GM18498 (cell line): ENCODE data around the gene CCR6.

Experiments
- ATAC-seq: cut with Tn5 transposase; IDR thresholded peaks from one replicate; pipeline ENCODE4 v1.9.1; 2021; ENCODE audit warnings: mild to moderate bottlenecking, moderate library complexity; ENCODE audit not compliant: unreplicated experiment

The CCR6 gene

DNA sequence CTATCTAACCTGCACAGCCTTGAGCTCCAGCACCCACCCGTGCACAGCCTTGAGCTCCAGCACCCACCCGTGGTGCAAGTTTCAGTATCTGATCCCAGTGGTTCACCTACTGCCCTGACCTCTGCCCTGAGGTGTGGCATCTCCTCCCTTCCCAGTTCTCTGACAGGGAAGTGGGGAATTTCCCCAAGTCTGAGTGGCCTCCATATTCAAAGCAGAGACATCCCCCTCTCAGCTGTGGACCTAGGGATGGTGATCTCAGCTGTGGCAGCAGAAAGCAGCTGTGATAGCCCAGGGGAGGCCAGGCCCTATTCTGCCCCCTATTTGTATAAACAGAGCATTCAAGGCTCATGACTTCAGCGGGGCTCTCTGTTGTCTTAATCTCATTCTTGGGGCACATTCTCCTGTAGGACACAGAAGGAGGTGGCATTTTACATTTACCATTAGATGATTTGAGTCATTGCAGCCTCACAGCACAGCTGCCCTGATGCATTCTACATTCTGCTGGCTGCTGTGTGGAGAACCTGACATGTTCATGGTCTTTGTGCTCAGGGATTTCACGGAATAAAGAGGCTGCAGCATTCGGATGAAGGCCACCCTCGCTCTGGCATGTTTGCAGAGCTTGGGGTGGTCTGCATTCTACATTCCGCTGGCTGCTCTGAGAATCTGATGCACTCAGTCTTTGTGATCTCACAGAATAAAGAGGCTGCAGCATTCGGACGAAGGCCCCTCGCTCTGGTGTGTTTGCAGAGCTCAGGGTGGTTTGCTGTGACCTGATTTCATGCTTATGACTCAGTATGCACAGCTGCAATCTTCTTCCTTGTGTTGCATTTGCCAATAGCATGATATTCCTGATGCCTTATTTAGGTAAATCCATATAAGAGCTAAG is 17.9 kb downstream of the CCR6 start:
- ATAC-seq: peak; percentile 50

DNA sequence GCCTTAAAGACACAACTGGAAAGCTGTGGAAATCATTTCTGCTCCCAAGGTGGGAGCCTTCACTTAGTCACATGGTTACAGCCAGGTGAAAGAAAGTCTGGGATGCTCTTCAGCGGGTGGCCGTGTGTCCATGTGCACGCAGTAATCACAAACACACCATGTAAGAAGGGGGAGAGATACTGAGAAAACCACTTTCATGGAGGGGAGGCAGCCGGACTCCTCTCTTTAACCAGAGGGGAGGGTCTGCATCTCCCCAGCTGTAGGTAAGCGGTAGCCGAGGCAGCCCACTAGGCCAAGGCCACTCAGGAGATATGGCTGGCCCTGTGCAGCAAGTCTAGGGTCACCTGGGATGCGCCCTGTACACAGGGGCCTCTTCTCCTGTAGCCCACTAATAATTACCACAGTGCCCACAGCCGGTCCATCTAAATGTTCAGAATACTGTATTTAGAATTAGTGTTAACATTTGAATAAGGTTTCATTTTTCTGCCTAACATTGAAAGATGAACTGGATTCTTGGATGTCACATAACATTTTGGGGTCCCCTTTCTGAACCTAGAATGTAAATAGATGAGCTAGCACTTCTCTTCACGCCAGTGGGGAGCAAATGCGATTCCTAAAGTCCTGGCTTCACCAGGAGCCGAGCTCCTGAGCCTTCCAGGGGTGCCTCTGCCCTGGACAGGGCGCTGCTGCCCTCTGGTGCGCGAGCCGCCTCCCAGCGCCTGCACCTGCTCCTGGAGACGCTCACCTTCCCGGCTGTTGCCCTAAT is 19.0 kb downstream of the CCR6 start:
- peak; percentile 73 for ATAC-seq

- no peak for ATAC-seq
These were observed 19.5 kb downstream of the CCR6 start for GRCh38 chr6:167142433-167142761.

- ATAC-seq: no peak
These were observed 20.1 kb downstream of the CCR6 start for GRCh38 chr6:167143041-167143440.

- no peak for ATAC-seq
These were observed 22.6 kb downstream of the CCR6 start for GRCh38 chr6:167145461-167145860.

DNA sequence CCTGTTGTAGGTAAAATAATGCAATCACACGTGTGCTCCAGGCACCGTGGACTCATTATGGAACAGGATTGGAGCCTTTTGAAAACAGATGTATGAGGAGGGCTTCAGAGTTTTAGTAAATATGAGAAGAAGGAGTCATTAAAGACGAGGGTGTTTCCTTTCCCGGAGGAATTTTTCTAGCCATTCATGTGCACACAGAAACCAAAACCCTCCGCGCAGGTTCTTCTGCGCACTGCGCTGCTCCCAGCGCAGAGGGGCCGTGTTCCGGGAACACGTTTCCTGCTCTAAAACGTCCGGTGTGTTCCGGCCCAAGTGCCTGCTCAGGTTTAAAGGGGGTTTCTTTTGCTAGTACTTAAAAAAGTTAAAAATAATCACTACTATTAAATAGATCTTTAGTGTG is 23.2 kb downstream of the CCR6 start:
- ATAC-seq: no peak

DNA sequence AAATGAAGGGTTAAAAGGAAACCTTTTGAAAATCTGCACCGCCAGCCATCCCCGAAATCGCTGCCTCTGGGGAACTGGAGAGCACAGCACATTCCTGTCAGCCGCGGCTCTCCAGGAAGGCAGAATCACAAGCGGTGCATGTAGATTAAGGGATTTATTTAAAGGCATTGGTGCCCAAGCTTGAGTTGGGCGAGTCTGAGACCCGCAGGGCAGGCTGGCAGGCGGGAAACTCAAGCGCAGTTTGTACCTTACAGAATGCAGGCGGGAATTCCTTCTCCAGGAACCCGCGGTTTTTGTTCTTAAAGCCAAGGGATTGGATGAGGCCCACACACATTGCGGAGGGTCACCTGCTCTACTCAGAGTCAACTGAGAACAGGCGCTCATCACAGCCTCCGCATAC is 24.1 kb downstream of the CCR6 start:
- ATAC-seq: no peak

DNA sequence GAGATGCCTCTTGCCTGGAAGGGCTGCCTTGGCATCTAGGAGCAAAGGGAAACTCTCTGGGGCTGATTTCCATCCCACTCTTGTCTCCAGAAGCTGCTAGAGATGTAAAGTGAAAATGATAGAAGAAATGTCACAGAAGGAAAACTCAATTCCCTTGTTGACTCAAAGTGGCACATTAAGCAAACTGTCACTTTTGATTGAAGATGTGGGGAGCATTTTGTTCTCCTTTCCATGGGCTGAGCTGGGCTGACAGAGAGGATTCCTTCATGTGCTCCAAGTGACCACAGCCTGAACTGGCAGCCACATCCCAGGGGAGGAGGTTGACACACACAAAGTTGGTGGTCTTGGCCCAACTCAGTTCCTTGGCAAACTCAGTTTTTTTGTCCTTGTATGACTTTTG is 25.1 kb downstream of the CCR6 start:
- ATAC-seq: no peak

GRCh38 chr6:167148997-167149396 is 26.1 kb downstream of the CCR6 start:
- ATAC-seq: no peak

DNA sequence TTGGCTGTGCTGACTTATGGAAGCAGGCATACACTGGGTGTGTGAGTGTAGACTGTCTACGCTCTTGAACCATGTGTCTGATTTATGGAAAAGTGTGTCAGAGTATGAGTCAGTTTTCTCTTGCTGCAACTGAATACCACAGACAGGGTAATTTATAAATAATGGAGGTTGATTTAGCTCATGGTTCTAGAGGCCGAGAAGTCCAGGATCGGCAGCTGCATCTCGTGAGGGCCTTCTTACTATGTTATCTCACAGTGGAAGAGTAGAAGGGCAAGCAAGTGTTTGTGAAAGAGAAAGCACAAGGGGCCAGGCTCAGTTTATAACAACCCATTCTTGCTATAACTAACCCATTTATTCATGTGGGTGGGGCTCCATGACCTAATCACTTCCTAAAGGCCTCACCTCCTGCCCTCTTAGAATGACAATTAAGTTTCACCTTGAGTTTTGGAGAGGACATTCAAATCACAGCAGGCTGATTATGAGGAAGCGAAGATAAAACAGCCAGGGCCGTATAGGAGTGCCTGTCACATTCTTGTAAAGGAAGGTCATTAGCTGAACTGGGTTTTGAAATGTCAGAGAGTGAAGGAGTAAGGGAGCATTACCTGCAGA is 28.1 kb downstream of the CCR6 start:
- ATAC-seq: peak; percentile 49

DNA sequence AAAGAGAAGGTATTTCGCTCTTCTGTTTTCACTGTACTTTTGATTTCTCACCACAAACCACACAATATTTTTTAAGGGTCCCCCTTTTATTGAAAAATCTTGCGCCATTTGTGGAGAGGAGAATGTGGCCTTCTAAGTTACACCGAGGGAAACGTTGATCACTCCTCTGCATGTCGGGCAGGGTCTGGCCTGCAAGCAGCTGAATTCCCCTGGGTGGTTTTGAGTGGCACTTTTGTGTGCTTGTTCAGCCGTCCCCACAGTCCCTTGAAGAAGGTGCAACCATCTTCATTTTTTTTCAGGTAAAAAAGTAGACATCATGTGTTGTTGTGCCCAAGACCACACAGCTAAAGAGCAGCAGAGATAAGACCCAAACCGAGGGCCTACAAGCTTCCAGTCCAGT is 28.8 kb downstream of the CCR6 start:
- ATAC-seq: peak; percentile 15

GRCh38 chr6:167152862-167153261 is 30.0 kb downstream of the CCR6 start:
- ATAC-seq: peak; percentile 60

- ATAC-seq: peak; percentile 74
These were observed 30.6 kb downstream of the CCR6 start for GRCh38 chr6:167153521-167153959.

DNA sequence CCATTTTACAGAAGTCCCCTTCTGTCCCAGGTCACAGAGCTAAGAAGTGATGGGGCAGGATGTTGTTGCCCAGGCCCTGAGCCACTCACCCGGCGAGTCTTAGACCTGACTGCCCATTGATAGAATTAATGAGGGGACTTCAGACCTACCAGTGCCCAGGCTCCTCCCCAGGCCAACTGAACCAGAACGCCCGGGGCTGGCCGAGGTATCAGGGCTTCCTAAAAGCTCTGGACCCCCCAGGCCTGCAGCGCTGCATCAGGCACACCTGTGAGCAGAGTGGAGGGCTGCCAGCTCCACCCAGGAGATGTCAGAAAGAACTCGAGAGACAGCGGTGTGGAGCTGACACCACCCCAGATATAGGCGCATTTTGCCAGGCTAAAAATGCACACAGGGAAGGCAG is 31.4 kb downstream of the CCR6 start:
- no peak for ATAC-seq

- no peak for ATAC-seq
These were observed 32.0 kb downstream of the CCR6 start for GRCh38 chr6:167154895-167155294.

DNA sequence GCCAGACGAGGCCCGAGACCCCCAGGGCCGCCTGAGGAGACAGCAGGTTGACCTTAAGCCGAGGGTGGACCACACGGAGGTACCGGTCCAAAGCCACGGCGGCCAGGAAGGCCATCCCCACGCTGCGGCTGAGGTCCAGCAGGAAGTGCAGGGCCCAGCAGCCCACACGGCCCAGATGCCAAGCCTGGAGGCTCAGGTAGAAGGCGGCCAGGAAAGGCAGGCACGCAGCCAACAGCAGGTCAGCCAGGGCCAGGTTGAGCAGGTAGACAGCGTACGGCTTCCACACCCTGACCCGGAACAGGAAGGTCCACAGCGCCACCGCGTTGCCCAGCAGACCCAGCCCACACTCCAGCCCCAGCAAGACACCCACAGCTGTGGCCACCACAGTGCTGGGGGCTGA is 34.5 kb downstream of the CCR6 start:
- no peak for ATAC-seq

DNA sequence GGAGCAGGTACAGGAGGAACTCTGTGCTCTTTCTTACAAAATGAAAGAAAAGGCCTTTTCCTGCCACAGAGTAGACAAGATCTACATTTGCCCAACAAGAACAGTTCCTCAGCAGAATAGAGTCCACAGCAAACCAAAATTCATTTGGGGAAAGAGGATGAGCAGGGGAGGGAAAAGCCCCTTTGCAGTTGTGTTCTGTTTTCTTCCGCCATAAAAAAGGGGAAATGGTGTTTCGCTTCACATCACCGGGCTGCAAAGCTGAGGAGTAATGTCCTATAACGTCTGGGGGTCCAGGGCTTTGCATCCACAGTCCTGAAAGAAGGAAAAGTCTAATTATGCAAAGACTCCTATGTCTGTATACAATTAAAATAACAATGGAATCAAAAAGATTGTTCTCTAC is 35.0 kb downstream of the CCR6 start, which contains the start of gene GPR31:
Gene GPR31 (minus strand): TSS at position 118 of the 400 bp plus-strand sequence. CDS start 149 bp downstream, outside the sequence.
- ATAC-seq: no peak

DNA sequence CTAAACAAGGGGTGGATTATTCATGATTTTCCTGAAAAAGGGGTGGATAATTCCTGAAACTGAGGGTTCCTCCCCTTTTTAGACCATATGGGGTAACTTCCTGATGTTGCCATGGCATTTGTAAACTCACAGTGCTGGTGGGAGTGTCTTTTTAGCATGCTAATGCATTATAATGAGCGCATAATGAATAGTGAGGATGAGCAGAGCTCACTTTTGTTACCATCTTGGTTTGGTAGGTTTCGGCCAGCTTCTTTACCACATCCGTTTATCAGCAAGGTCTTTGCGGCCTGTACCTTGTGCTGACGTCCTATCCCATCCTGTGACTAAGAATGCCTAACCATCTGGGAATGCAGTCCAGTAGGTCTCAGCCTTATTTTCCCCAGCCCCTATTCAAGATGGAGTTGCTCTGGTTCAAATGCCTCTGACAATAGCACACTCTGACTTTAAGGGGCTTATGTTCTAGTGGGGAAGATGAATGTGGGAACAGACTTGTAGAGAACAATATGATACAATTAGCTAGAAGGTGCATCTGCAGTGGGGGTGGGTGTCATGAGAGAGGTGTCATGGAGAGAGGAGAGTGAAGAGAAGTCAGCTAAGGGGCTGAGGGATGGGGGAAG is 39.1 kb downstream of the CCR6 start:
- no peak for ATAC-seq

DNA sequence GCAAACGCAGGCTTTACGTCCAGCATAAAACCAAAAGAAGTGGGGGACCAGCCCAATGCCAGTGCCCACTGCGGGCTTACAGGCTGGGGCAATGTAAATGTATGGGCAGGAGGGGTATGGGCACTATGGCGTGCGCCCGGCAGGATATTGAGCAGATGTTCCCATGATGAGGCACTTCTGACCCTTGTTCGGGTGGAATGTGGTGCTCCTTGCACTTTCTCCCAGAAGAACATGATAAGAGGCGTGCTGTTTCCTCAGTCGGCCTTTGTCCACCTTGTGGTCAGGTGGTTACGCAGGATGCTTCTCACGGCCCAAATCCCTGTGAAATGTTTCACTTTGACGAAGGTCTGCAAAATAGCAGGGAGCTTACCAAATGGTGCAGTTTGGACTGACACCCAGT is 39.7 kb downstream of the CCR6 start:
- no peak for ATAC-seq

DNA sequence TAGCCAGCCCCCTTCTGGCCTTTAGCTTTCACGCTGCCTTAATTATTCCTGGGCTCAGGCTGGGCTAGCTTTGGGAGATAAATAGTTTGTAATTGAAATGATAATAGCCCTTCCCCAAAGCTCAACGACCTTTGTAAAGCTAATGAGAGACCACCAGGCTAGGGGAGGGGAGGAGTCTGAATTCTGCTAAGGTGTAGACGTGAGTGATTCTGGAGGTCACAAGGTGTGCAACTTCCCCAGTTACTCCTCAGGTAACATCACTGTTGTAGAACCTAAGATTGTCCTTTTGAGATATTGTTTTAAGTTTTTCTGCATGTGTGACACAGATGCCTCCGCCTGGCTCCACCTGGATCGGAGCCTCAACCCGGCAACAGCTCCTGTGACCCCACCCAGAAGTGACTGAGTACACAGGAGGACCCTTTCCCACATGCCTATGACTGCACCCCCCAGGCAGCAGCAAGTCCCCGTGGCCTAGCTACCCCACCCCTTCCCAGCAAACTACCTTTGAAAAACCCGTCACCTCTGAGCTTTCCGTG is 40.6 kb downstream of the CCR6 start:
- no peak for ATAC-seq

DNA sequence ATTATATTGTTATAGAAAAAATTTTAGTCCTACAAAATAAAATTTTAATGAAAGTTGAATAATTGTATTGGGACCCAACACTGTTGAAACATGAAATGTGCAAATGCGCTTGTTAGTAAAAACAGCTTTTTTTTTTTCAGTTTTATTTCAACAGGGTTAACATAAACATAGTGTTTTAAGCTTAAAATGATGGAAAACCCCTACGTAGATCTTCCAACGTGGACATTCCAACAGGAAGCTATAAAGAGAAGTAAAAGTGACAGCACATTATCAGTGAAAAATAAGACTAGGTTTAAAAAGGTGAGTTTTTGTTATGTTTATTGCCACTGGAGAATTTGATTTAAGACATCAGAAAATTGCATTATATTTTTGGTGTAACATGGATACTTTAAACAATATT is 41.4 kb downstream of the CCR6 start:
- ATAC-seq: no peak
